Thyroid gland (tissue), 4 donors: ENCODE results near the gene TNPO3.

Experiments
- POLR2A ChIP-seq, 2 donors: fragments of 450-650 bp; IDR thresholded peaks; one replicate each; pipeline ENCODE4 v1.6.1; 2017; ENCODE audit warnings: antibody characterized with exemption in 2 of 2, mild to moderate bottlenecking in 2 of 2, moderate library complexity in 1 of 2
- TF ChIP-seq, protein P1 (sequence below), 6 experiments: fragments of 200-600 bp in 3 of 6; fragments of 450-650 bp in 3 of 6; sonication (generic) in 3 of 6; IDR thresholded peaks; one replicate each; pipeline ENCODE4 v1.5.1; 2016 to 2019; ENCODE audit warnings: antibody characterized with exemption in 6 of 6, mild to moderate bottlenecking in 2 of 6, inconsistent platforms in 1 of 6, moderate library complexity in 1 of 6

DNA sequence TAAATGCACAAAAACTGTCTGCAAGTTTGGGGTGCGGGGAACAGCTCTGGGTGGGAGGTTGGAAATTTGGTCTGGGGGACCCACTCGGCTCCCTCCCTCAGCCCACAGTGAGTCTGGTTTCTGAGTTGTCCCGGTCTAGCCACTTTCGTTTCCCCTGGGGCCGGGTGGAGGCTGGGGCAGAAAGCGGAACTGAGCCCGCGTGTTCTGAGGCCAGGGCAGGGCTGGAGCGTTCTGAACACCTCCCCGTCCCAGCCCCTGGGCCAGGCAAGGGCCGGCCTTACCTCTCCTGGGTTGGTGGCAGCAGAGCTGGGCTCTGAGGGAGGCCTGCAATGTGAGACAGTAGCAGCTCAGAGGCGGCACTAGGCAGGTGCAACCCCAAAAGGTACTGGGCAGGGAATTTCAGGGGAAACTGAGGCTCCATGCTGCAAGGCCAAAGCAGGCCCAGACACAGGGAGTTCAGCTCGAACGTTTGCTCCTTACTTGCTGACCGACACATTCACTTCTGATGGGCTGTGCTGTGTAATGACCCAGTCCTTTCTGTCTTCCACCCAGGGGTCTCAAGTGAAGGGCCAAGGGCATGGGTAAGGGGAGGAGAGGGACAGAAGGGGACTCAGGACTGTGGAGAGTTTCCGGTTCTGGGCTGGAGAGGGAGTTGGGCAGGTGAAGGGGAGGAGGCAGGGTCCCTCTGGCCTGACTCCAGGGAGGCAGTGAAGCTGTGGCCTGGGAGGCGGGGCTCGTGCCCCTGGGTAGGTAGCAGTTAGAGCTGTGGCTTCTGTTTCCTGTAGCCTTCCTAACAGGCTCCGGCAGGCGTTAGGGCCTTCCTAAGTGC, 114.2 kb downstream of the TNPO3 start:
- TF ChIP-seq, protein P1, sequence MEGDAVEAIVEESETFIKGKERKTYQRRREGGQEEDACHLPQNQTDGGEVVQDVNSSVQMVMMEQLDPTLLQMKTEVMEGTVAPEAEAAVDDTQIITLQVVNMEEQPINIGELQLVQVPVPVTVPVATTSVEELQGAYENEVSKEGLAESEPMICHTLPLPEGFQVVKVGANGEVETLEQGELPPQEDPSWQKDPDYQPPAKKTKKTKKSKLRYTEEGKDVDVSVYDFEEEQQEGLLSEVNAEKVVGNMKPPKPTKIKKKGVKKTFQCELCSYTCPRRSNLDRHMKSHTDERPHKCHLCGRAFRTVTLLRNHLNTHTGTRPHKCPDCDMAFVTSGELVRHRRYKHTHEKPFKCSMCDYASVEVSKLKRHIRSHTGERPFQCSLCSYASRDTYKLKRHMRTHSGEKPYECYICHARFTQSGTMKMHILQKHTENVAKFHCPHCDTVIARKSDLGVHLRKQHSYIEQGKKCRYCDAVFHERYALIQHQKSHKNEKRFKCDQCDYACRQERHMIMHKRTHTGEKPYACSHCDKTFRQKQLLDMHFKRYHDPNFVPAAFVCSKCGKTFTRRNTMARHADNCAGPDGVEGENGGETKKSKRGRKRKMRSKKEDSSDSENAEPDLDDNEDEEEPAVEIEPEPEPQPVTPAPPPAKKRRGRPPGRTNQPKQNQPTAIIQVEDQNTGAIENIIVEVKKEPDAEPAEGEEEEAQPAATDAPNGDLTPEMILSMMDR (IDR thresholded peaks at IDR 0.05) = no peak
- no peak for TF ChIP-seq POLR2A (IDR thresholded peaks at IDR 0.05)
